ENCODE measurements around the gene NADSYN1. TPM values are rescaled to one million over a fixed set of nuclear protein-coding genes. Genes with fewer than 3 reads are reported as not detected.

Gene NADSYN1
- total RNA-seq, 2 experiments from 2014 or later, result 70.9 to 122 TPM

DNA sequence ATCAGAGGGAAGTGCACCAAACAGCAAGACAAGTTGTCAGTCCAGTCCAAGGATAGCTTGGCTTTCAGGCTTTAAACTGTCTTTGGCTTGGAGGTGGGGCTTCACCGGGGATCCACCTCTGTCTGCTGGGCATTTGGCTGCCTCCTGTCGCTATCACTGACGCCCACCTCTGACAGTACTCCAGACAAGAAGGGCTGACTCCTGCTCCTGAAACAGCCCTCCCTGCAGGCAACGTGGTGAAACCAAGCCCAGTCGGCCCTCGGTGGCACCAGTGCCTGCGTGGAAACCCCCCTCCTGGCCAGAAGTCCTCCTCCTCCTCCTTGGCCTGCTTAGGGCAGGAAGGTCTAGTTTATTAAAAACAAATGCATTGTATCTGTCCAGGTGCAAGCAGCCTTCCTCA, 21.7 kb upstream of the NADSYN1 start:
- POLR2A ChIA-PET, result no interaction called here
- CTCF ChIA-PET (ENCODE audit: unreplicated experiment), result no interaction called here
- no peak overlapping the region for H3K4me2 ChIP-seq (ENCODE audit: low read length)
- intact Hi-C loops (cut with micrococcal nuclease; ENCODE audit: unreplicated experiment), result no loop called here
- H3K79me2 ChIP-seq (ENCODE audit: insufficient read depth, low read depth, low read length), result no peaks in the 10 kb centered on the region
- H3K4me1 ChIP-seq (ENCODE audit: insufficient read depth, low read length, poor library complexity, severe bottlenecking), result peaks cover 5% of the 10 kb centered on the region
- H3K36me3 ChIP-seq (ENCODE audit: insufficient read depth, low read length), result peaks cover 24% of the 10 kb centered on the region
- no TSS peak for BruUV-seq (replicated peaks)
- H3K9me3 ChIP-seq (ENCODE audit: low read length), result no peaks in the 10 kb centered on the region
- no peaks in the 10 kb centered on the region for H3K9me2 ChIP-seq (ENCODE audit: insufficient read depth, low read length)
- H2AFZ ChIP-seq (ENCODE audit: low read length), result no peak overlapping the region
- TF ChIP-seq, protein P1, sequence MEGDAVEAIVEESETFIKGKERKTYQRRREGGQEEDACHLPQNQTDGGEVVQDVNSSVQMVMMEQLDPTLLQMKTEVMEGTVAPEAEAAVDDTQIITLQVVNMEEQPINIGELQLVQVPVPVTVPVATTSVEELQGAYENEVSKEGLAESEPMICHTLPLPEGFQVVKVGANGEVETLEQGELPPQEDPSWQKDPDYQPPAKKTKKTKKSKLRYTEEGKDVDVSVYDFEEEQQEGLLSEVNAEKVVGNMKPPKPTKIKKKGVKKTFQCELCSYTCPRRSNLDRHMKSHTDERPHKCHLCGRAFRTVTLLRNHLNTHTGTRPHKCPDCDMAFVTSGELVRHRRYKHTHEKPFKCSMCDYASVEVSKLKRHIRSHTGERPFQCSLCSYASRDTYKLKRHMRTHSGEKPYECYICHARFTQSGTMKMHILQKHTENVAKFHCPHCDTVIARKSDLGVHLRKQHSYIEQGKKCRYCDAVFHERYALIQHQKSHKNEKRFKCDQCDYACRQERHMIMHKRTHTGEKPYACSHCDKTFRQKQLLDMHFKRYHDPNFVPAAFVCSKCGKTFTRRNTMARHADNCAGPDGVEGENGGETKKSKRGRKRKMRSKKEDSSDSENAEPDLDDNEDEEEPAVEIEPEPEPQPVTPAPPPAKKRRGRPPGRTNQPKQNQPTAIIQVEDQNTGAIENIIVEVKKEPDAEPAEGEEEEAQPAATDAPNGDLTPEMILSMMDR (conservative IDR thresholded peaks at IDR 0.05; ENCODE audit: low read length), result no peak
- TF ChIP-seq EZH2phosphoT487 (IDR thresholded peaks at IDR 0.05; ENCODE audit: borderline replicate concordance, low read depth, low read length), result no peak
- H4K20me1 ChIP-seq (ENCODE audit: insufficient read depth, low read length), result no peaks in the 10 kb centered on the region
- DNase-seq (ENCODE audit: low spot score), result no peak
- H3K4me3 ChIP-seq (ENCODE audit: low read depth, low read length, poor library complexity, severe bottlenecking), result no peak overlapping the region
- no peak overlapping the region for H3K27ac ChIP-seq (ENCODE audit: low read depth, low read length, poor library complexity, severe bottlenecking)

DNA sequence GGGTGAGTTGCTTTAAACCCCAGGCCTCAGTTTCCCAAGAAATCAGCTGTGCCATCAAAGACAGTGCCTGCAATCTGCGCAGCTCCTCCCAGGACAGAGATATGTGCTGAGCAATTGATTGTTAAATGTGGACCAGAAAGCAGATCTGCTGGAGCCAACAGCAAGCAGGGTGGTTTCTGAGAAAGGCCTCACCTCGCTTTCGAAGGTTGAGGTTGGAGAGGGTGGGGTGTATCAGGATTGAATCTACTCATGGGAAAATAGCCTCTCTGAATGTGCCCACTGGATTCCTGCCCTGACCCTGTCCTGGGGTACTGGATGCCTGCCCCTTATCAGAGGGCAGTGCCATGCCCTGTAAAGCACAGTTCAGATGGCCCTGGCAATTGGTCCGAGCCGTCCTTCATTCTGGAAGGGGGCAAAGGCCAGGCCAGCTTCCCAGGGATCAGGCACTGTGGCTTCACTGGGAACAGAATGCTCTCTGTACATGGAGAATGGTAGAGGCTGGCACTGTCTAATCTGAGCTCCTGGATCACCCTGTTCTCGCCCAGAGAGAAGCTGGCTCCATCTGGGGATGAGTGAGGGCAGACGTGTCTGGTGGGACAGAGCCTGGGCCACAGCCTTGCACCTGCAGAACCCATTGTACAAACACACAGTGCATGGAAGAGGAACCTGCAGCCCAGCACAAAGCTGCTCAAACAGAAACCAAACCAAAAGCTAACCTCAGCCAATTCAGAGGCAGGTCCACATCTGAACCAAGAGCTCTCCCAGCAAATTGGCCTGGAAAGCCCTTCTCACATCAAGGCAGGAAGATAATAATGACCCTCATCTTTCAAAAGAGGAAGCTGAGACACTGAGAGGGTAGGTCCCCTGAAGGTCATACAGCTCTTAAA, 20.0 kb upstream of the NADSYN1 start:
- POLR2A ChIA-PET, result interaction anchor here (0.6 to 1.2 kb wide), 3 partner anchors 20 to 654 kb away, joined by 3 to 4 read pairs (median 3); partner anchors contain the start of gene NADSYN1
- no TSS peak for BruUV-seq (replicated peaks)
- Histone ChIP-seq H3K4me3 (ENCODE audit: low read depth, low read length, poor library complexity, severe bottlenecking) (no peak overlapping the region), H4K20me1 (ENCODE audit: insufficient read depth, low read length) (no peaks in the 10 kb centered on the region), H3K4me1 (ENCODE audit: insufficient read depth, low read length, poor library complexity, severe bottlenecking) (no peaks in the 10 kb centered on the region), H3K9me2 (ENCODE audit: insufficient read depth, low read length) (no peaks in the 10 kb centered on the region), H3K9me3 (ENCODE audit: low read length) (no peaks in the 10 kb centered on the region), H3K79me2 (ENCODE audit: insufficient read depth, low read depth, low read length) (no peaks in the 10 kb centered on the region), H3K27ac (ENCODE audit: low read depth, low read length, poor library complexity, severe bottlenecking) (no peak overlapping the region), H2AFZ (ENCODE audit: low read length) (no peak overlapping the region), H3K4me2 (ENCODE audit: low read length) (no peak overlapping the region), H3K36me3 (ENCODE audit: insufficient read depth, low read length) (peaks cover 32% of the 10 kb centered on the region)
- TF ChIP-seq EZH2phosphoT487 (IDR thresholded peaks at IDR 0.05; ENCODE audit: borderline replicate concordance, low read depth, low read length), result no peak
- TF ChIP-seq, protein P1 (conservative IDR thresholded peaks at IDR 0.05; ENCODE audit: low read length), result no peak
- DNase-seq (ENCODE audit: low spot score), result no peak
- intact Hi-C loops (cut with micrococcal nuclease; ENCODE audit: unreplicated experiment), result no loop called here
- CTCF ChIA-PET (ENCODE audit: unreplicated experiment), result no interaction called here
